ENCODE measurements around the gene YWHAQ. TPM values are rescaled to one million over a fixed set of nuclear protein-coding genes. Genes with fewer than 3 reads are reported as not detected.

YWHAQ gene
- total and polyA plus RNA-seq, 9 of the 15 experiments (the other 6 are each of a cell fraction or from before 2014, with no cell fraction given) = 63.1 to 359 (median 203) TPM

DNA sequence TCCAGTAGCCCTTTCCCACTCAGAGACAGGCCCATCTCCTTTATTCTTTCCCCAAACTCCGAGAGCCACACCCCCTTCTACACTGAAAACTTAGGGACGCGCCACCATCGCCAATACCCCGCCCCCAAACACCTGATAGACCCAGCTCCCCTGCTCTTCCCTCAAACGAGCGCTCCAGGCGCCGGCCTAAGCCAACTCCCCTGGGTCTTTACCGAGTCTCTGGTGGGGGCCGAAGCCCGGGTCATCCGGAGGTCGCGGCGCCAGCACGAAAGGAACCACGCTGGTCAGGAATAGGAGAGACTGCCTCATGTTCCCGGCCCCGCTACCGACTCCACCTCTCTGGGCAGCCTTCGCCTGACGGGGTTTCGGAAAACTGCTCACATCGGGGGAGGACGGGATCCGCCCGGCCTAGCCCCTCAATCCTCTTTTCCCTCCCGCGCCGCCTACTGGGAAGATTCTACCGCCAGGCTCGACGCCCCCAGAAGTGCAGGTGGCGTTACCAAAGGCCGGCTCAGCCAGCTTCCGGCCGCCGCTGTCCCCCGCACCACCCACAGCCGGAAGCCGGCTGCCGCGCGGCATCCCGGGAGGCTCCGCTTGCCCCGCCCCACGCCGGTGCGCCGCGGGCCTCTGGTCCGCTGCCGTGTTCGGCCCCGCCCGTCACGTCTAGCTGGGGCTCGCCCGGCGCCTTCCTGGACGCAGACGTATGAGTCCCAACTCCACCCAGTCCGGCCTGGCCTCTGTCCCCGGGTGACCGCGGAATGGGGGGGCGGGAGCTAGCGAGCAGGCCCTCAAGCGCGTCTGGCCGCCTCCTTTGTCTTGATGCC lies 75.3 kb downstream of the YWHAQ start, which contains the start of gene ADAM17 (continued):
- TF ChIP-seq, protein P1, sequence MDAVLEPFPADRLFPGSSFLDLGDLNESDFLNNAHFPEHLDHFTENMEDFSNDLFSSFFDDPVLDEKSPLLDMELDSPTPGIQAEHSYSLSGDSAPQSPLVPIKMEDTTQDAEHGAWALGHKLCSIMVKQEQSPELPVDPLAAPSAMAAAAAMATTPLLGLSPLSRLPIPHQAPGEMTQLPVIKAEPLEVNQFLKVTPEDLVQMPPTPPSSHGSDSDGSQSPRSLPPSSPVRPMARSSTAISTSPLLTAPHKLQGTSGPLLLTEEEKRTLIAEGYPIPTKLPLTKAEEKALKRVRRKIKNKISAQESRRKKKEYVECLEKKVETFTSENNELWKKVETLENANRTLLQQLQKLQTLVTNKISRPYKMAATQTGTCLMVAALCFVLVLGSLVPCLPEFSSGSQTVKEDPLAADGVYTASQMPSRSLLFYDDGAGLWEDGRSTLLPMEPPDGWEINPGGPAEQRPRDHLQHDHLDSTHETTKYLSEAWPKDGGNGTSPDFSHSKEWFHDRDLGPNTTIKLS (IDR thresholded peaks at IDR 0.05; ENCODE audit: borderline replicate concordance, low read depth) = peak; percentile 79
- 0 out of 2 replicates have a peak, but pooled peaks have one; percentile 11 for TF ChIP-seq TOE1 (IDR thresholded peaks at IDR 0.05; ENCODE audit: borderline replicate concordance)
- TF ChIP-seq TOE1 (CRISPR knock-in tag; IDR thresholded peaks at IDR 0.05; ENCODE audit: borderline replicate concordance, low read depth) = 0 out of 2 replicates have a peak, but pooled peaks have one; percentile 60
- no peak for TF ChIP-seq MTA1 (IDR thresholded peaks at IDR 0.05; ENCODE audit: borderline replicate concordance)
- no peak for TF ChIP-seq ZNF780A (CRISPR knock-in tag; IDR thresholded peaks at IDR 0.05)
- TF ChIP-seq, protein P2, sequence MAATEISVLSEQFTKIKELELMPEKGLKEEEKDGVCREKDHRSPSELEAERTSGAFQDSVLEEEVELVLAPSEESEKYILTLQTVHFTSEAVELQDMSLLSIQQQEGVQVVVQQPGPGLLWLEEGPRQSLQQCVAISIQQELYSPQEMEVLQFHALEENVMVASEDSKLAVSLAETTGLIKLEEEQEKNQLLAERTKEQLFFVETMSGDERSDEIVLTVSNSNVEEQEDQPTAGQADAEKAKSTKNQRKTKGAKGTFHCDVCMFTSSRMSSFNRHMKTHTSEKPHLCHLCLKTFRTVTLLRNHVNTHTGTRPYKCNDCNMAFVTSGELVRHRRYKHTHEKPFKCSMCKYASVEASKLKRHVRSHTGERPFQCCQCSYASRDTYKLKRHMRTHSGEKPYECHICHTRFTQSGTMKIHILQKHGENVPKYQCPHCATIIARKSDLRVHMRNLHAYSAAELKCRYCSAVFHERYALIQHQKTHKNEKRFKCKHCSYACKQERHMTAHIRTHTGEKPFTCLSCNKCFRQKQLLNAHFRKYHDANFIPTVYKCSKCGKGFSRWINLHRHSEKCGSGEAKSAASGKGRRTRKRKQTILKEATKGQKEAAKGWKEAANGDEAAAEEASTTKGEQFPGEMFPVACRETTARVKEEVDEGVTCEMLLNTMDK (IDR thresholded peaks at IDR 0.05; ENCODE audit: borderline replicate concordance, insufficient read depth, low read depth, low read length, poor library complexity, severe bottlenecking) = peak; percentile 76
- TF ChIP-seq MXI1 (IDR thresholded peaks at IDR 0.05; ENCODE audit: low read depth, low read length) = 0 out of 2 replicates have a peak, but pooled peaks have one; percentile 51
- TF ChIP-seq ARID2 (IDR thresholded peaks at IDR 0.05) = 0 out of 2 replicates have a peak, but pooled peaks have one; percentile 10
- no peak for TF ChIP-seq NFYB (IDR thresholded peaks at IDR 0.05; ENCODE audit: extremely low read depth, insufficient read length)
- TF ChIP-seq CCNT2 (IDR thresholded peaks at IDR 0.05; ENCODE audit: borderline replicate concordance, extremely low read depth, insufficient read length, low read depth, low read length) = peak; percentile 97
- TF ChIP-seq, protein P3, sequence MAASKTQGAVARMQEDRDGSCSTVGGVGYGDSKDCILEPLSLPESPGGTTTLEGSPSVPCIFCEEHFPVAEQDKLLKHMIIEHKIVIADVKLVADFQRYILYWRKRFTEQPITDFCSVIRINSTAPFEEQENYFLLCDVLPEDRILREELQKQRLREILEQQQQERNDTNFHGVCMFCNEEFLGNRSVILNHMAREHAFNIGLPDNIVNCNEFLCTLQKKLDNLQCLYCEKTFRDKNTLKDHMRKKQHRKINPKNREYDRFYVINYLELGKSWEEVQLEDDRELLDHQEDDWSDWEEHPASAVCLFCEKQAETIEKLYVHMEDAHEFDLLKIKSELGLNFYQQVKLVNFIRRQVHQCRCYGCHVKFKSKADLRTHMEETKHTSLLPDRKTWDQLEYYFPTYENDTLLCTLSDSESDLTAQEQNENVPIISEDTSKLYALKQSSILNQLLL (CRISPR knock-in tag; IDR thresholded peaks at IDR 0.05; ENCODE audit: borderline replicate concordance) = no peak
- no peak for TF ChIP-seq PURB (CRISPR knock-in tag; IDR thresholded peaks at IDR 0.05; ENCODE audit: low read depth)
- TF ChIP-seq, protein P4, sequence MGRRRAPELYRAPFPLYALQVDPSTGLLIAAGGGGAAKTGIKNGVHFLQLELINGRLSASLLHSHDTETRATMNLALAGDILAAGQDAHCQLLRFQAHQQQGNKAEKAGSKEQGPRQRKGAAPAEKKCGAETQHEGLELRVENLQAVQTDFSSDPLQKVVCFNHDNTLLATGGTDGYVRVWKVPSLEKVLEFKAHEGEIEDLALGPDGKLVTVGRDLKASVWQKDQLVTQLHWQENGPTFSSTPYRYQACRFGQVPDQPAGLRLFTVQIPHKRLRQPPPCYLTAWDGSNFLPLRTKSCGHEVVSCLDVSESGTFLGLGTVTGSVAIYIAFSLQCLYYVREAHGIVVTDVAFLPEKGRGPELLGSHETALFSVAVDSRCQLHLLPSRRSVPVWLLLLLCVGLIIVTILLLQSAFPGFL (CRISPR knock-in tag; IDR thresholded peaks at IDR 0.05) = peak; percentile 81; the same call in 1 of the 2 replicates
- TF ChIP-seq ZNF282 (CRISPR knock-in tag; IDR thresholded peaks at IDR 0.05) = 0 out of 2 replicates have a peak, but pooled peaks have one; percentile 70
- TF ChIP-seq, protein P5, sequence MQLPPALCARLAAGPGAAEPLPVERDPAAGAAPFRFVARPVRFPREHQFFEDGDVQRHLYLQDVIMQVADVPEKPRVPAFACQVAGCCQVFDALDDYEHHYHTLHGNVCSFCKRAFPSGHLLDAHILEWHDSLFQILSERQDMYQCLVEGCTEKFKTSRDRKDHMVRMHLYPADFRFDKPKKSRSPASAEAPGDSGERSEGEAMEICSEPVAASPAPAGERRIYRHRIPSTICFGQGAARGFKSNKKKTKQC (CRISPR knock-in tag; IDR thresholded peaks at IDR 0.05) = peak; percentile 40; the same call in 1 of the 2 replicates
- peak in 1 of 2 experiments; percentile 62; a peak in 1 of 4 replicates for TF ChIP-seq TEAD1 (CRISPR knock-in tag; IDR thresholded peaks at IDR 0.05)
- peak in 2 of 3 experiments; percentile 70 to 73 for TF ChIP-seq YY1 (IDR thresholded peaks at IDR 0.05; ENCODE audit: borderline replicate concordance in 1 of 3, control insufficient read depth in 1 of 3, extremely low read depth in 1 of 3, insufficient read depth in 3 of 3, insufficient read length in 1 of 3, insufficient replicate concordance in 2 of 3, low read depth in 1 of 3, low read length in 2 of 3)
- peak; percentile 68 for TF ChIP-seq PML (IDR thresholded peaks at IDR 0.05; ENCODE audit: low read length)

Data from K562 (cell line).